Limb (tissue), 2 donors: ENCODE data around the gene MCOLN3.
A peak's percentile ranks its signal among the peaks of the same experiment; 100 is the strongest.

Experiments
- DNase-seq, 2 donors: peaks; one replicate each; pipeline ENCODE4 v3.0.0-alpha.2; 2016; ENCODE audit errors: extremely low spot score in 2 of 2

The MCOLN3 gene, protein sequence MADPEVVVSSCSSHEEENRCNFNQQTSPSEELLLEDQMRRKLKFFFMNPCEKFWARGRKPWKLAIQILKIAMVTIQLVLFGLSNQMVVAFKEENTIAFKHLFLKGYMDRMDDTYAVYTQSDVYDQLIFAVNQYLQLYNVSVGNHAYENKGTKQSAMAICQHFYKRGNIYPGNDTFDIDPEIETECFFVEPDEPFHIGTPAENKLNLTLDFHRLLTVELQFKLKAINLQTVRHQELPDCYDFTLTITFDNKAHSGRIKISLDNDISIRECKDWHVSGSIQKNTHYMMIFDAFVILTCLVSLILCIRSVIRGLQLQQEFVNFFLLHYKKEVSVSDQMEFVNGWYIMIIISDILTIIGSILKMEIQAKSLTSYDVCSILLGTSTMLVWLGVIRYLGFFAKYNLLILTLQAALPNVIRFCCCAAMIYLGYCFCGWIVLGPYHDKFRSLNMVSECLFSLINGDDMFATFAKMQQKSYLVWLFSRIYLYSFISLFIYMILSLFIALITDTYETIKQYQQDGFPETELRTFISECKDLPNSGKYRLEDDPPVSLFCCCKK

GRCh38 chr1:85048296-85049064 is at the start of gene MCOLN3:
Gene MCOLN3, minus strand, starts transcription at chr1:85048500. Its CDS starts 3,140 bp downstream, at chr1:85045360.
- DNase-seq, result peak in 1 of 2 donors; percentile 71

GRCh38 chr1:85093644-85094043 is 45.3 kb upstream of the MCOLN3 start:
- DNase-seq, result no peak

- DNase-seq, result peak in 1 of 2 donors; percentile 60
These were observed 43.5 kb upstream of the MCOLN3 start for GRCh38 chr1:85091671-85092280.

DNA sequence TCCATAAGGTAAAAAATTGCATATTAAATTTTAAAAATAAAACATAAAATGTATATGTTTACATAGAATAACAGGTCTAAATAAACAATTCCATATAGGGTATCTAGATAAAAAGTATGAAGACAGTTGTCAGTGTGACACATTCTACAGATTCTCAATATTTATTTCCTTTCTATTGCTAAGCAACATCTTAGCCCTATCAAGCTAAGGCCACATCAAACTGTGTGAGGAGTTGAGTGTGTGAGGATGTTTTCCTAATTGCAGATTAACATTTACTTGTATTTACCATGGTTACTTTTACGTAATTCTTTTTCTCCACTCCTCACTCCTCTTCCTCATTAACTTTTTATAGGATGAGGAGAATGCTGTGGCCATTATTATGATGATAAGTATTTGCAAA is 41.9 kb upstream of the MCOLN3 start:
- DNase-seq, result no peak

DNA sequence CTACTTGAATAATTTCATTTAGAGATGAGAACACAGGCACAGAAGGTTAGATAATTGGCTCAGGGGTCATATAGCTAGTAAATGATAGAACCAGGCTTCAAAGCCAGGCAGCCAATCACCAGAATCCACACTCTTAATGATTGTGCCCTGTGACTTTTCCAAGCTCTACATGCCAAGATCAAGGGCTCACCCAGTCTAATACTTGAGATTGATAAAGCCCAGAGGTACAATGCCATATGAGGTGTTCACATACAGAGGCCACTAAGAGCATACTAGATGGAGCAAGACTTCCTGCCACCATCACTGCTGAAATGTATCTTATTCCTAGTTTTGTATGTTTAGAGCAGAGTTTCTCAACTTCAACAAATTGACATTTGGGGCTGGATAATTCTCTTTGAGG is 40.9 kb upstream of the MCOLN3 start:
- DNase-seq, result no peak

- no peak for DNase-seq
These were observed 40.1 kb upstream of the MCOLN3 start for GRCh38 chr1:85088408-85088784.

DNA sequence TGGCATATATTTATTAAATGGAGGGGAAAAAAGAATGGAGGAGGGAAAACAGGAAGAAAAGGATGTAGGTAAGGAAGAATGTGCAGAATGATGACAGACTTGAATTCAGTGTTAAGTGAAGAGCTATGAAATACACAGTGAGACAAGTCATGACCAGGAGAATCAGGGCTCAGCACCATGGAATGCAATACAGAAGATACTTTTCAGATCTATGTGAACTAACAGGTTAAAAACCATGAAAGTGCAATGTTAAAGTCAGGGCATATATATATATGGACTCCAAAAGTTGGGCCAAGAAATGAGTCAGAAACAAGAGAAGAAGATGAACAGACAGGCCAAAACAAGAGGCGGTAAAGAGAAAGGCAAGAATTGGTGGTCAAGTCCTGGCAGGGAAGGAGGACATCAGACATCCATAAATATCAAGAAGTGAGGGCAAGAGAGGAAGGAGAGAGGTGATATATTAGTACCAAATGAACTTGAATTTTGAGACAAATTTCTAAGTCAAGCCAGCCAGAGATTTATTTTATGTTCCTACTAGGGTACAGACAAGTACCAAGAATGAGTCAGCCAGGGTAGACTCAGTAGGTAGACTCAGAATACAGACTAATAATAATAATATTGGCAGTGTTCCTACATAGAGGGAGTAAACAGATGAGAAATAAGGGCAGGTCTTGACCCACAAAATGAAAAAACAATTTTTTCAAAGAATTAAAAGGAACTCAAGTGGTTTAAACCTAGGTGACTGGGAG is 39.5 kb upstream of the MCOLN3 start:
- no peak for DNase-seq

GRCh38 chr1:85085417-85085816 is 37.1 kb upstream of the MCOLN3 start:
- no peak for DNase-seq

DNA sequence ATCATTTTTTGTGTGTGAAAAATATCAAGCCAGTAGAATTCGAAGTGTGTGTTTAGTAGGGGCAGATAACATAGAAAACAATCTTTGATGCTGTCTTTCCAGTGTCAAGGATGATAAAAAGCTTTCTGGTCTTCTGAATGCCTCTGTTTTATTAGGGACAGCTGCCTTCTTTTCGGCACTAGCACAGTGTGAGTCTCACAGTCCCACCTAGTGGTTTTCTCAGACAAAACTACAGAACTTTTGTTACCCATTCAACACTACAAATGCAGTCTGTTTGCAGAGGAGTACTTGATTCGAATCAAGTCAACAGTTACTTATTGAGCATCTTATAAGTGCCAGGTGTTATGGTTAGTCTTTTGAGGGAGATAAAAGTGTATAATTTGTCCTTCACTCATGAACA is 30.6 kb upstream of the MCOLN3 start:
- no peak for DNase-seq

DNA sequence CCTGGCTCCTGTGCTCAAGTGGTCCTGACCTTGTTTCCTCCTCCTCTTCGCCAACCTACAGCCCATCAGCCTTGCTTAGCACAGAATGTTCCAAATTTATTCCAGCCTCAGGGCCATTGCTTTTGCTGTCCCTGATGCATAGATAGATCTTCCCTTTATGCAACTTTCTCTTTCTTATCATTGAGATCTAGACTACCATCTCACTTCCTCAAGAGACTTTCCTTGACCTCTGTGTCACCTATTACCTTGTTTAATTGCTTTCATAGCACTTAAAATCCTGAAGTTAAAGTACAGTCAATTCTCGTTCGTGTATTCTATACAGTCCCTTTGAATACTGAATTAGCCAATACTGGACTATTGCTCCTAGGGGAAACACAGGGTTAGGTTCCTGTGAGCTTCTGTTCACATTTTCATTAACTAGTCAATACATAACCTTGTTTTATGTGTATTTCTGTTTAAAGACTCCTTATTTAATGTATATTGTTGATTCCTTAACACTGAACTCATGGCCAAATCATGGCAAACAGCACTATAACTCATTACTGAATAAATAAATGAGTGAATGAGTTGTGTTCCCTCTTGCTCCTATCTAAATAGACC is 26.2 kb upstream of the MCOLN3 start:
- DNase-seq, result no peak

DNA sequence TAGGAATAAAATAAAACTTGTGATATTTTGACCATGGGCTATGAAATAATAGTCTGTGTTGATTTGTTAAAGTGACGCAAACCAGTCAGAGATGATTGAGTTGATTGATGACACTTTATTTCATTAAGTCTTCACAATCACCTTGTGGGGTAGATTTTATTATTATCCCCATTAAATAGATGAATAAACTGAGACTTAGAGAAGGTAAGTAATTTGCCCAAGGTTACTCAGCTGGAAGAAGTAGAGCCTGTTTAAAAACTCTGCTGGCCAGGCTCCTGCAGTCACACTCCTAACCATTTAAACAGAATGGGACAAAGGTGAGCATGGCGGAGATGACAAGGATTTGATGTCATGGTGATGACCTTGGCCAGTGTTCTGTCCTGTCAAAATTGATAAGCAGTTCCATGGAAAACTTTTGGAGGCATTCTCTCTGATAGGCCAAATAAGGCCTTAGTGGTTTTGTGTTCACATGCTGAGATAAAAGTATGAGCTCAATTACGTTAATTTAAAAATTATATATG is 22.7 kb upstream of the MCOLN3 start:
- DNase-seq, result no peak

- no peak for DNase-seq
These were observed 20.5 kb upstream of the MCOLN3 start for GRCh38 chr1:85068846-85069245.

DNA sequence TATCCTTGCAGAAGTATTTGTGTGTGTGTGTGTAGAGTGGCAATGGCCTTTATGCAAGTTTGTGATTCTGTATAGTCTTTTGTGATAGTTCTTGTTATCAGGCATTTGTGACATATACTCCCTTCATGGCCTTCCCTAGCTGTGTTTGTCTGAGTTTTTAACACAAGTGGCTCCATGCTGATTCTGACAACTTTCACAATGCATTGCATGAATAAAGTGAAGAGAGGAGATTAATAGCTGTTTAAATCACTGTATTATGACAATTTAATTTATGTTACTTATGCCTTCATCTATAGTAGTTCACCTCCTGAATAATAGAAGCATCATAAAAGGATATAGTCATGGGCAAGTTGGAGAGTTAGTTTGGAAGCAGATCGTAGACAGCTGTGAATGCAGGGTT is 17.2 kb upstream of the MCOLN3 start:
- DNase-seq, result no peak

- DNase-seq, result no peak
These were observed 14.2 kb upstream of the MCOLN3 start for GRCh38 chr1:85062425-85063026.

DNA sequence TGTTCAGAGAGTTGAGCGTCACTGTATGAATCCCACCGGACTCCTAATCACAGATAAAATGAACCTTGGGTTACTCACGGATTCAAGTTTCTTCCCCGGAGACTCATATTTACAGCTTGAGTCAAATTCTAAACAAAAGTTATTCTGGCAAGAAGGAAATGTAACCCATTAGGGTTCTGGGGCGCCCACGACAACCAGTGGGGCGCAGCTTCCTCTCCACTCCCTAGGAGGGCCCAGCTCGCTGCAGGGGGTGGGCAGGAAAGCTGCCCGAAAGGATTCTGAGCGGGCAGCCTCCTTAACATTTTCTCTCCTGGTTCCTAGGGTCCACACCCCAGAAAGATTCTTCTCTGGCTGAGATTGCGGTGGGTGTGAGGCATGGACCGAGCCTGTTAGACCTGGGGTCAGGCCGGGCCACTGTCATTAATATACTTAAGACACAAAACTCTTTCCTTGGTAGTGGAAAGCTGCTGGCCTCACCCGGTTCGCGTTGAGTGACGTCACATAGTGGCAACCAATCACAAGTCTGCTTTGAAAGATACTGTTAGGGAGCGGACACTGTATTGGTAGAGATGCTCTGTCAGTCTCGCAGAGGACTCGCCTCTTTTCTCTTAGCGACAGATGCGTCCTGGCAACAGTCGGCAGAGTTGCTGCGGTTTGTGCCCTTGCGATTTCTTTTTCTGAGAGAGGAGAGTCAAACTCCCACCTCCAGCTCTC is 13.6 kb upstream of the MCOLN3 start:
- DNase-seq, result peak; percentile 92 to 98

DNA sequence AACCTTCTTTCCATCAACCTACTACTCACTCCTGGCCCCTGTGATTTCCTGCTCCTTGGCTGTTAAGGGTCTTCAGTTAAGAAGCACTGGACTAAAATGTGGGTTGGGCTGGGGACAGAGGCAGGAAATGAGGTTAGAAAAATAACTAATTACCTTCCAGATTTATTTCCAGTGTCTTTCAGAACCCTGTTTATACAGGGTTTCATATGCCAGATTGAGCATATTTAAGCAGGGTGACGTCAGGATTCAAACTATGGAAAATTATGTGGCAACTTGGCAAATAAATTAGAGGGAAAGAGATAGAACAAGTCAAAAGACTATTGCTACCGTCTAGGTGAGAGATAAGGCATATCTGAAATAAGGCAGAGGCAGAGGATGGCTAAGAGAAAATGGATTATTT is 11.7 kb upstream of the MCOLN3 start:
- DNase-seq, result no peak

GRCh38 chr1:85059563-85059962 is 11.3 kb upstream of the MCOLN3 start:
- no peak for DNase-seq

DNA sequence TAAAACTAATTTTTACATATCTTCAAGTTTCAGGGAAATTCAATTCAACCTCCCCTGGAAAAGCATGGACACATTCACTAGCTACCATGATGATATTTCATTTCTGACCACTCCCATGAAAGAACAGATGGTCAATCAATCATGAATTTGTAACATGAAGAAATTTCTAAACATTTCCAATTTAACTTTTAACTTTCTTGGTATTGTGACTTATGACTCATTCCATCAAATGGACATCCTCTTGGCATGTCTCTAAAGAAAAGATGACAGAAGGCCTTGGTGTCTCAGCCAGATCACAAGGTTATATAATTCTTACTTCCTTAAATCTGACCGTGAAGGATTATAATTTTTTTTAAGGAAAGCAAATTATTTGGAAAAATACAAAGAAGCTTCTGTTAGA is 10.5 kb upstream of the MCOLN3 start:
- DNase-seq, result no peak

DNA sequence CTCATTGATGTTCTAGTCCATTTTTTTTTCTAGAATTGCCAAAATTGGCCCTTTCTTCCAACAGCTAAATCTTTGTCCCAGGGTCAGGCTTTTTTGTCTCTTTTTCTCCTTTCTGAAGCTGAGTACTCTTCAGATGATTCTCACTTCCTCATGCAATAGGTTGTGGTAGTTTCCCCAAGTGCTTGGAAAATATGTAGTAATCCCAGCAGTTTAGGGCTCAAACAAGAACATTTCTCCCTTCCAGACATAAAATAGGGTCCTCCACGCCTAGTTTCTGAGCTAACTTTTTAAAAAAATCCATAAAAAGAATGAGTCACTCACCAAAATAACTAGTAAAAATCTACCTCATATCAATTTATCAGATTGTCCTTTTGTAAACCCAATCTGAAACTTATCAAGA is 10.0 kb upstream of the MCOLN3 start:
- DNase-seq, result no peak

DNA sequence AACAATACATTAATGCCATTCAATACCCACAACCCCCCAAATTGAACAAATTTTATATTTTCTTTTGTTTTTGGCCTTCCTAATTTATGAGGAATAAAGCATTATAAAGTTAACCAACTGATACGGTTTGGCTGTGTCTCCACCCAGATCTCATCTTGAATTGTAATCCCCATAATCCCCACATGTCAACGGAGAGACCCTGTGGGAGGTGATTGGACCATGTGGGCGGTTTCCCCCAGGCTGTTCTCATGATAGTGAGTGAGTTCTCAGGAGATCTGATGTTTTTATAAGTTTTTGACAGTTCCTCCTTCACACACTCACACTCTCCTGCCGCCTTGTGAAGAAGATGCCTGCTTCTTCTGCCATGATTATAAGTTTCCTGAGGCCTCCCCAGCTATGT is 6.4 kb upstream of the MCOLN3 start:
- DNase-seq, result no peak
